Epidermal melanocyte (primary cell): ENCODE data around the gene PRRT3.
A peak's percentile ranks its signal among the peaks of the same experiment; 100 is the strongest.

ENCODE experiments used
- DNase-seq: peaks from one replicate; pipeline ENCODE4 v3.0.0; 2011; ENCODE audit warnings: low spot score; ENCODE audit not compliant: insufficient read length

Gene PRRT3

GRCh38 chr3:9951962-9952805, at the start of gene PRRT3:
TSS of gene PRRT3 (minus strand) at chr3:9952408. CDS start at chr3:9950115, 2,293 bp downstream.
- DNase-seq: peak; percentile 65

- no peak for DNase-seq
Measured at GRCh38 chr3:10000686-10001085, 48.5 kb upstream of the PRRT3 start.

GRCh38 chr3:9994086-9994844, 42.1 kb upstream of the PRRT3 start:
- no peak for DNase-seq

GRCh38 chr3:9986230-9986725, 34.1 kb upstream of the PRRT3 start:
- no peak for DNase-seq

- DNase-seq: no peak
Measured at GRCh38 chr3:9980251-9980650, 28.0 kb upstream of the PRRT3 start.

GRCh38 chr3:9978710-9979305, 26.6 kb upstream of the PRRT3 start:
- no peak for DNase-seq

GRCh38 chr3:9976721-9977709, 24.8 kb upstream of the PRRT3 start:
- no peak for DNase-seq

- DNase-seq: no peak
Measured at GRCh38 chr3:9970020-9970652, 17.9 kb upstream of the PRRT3 start.

GRCh38 chr3:9969632-9970019, 17.4 kb upstream of the PRRT3 start:
- DNase-seq: no peak

GRCh38 chr3:9966841-9967240, 14.6 kb upstream of the PRRT3 start:
- no peak for DNase-seq

GRCh38 chr3:9965200-9965875, 13.1 kb upstream of the PRRT3 start:
- no peak for DNase-seq

GRCh38 chr3:9957214-9957613, 5.0 kb upstream of the PRRT3 start:
- DNase-seq: no peak

- no peak for DNase-seq
Measured at GRCh38 chr3:9955611-9956352, 3.6 kb upstream of the PRRT3 start.

GRCh38 chr3:9955067-9955502, 2.9 kb upstream of the PRRT3 start:
- no peak for DNase-seq

GRCh38 chr3:9951598-9951961, 628 bp downstream of the PRRT3 start:
- no peak for DNase-seq

GRCh38 chr3:9951126-9951525, 1.1 kb downstream of the PRRT3 start:
- DNase-seq: no peak

GRCh38 chr3:9949626-9950025, 2.6 kb downstream of the PRRT3 start:
- no peak for DNase-seq

- no peak for DNase-seq
Measured at GRCh38 chr3:9949115-9949514, 3.1 kb downstream of the PRRT3 start.

- DNase-seq: no peak
Measured at GRCh38 chr3:9948586-9948985, 3.6 kb downstream of the PRRT3 start.
